ENCODE results near the gene PLA1A. TPM values are rescaled to one million over a fixed set of nuclear protein-coding genes. Genes with fewer than 3 reads are reported as not detected.
"Not testable (repeated sequence)": the region's sequence is repeated elsewhere in the genome, so short reads cannot be mapped to it uniquely, and the experiment has no call there.

Gene PLA1A
- total RNA-seq, 2 experiments from 2014 or later, result 0.19 TPM; not detected in 1

- Mint-ChIP-seq H3K4me1 (peaks cover 46% of the 10 kb centered on the region), H3K9me3 (peaks cover 3% of the 10 kb centered on the region)
- POLR2A ChIA-PET, result interaction anchor here (0.5 to 5.8 kb wide), 8 partner anchors 20 to 535 kb away, joined by 3 to 41 read pairs (median 6); partner anchors contain the start of genes ADPRH, GSK3B, POGLUT1 and TIMMDC1
Observed at GRCh38 chr3:119559441-119559963, 38.2 kb upstream of the PLA1A start, which contains the start of gene CD80. Gene CD80, minus strand, starts transcription at chr3:119559614. Its CDS starts 1,886 bp downstream, at chr3:119557728.

GRCh38 chr3:119560160-119560559, 37.5 kb upstream of the PLA1A start:
- H3K9me3 Mint-ChIP-seq, result peaks cover 3% of the 10 kb centered on the region
- no peak overlapping the region for H3K4me3 Mint-ChIP-seq
- H3K4me1 Mint-ChIP-seq, result peaks cover 39% of the 10 kb centered on the region
- POLR2A ChIA-PET, result interaction anchor here (0.5 to 5.8 kb wide), 5 partner anchors 62 to 534 kb away, joined by 3 to 41 read pairs (median 13); partner anchors contain the start of genes GSK3B, POGLUT1, TIMMDC1 and TMEM39A
- no peak overlapping the region for H3K27ac Mint-ChIP-seq
- H3K27me3 Mint-ChIP-seq, result no peaks in the 10 kb centered on the region
- DNase-seq (no peak), ATAC-seq (ENCODE audit: low read depth) (no peak)
- peaks cover 30% of the 10 kb centered on the region for H3K36me3 Mint-ChIP-seq

More at GRCh38 chr3:119559441-119559963, 38.2 kb upstream of the PLA1A start, which contains the start of gene CD80:
- H3K36me3 Mint-ChIP-seq, result peaks cover 35% of the 10 kb centered on the region
- H3K4me3 Mint-ChIP-seq, result peak within 1 kb of the TSS; percentile 83
- DNase-seq (peak; percentile 68), ATAC-seq (ENCODE audit: low read depth) (peak; percentile 91)
- peak within 1 kb of the TSS; percentile 85 for H3K27ac Mint-ChIP-seq
- H3K27me3 Mint-ChIP-seq, result no peaks in the 10 kb centered on the region

- H3K4me1 Mint-ChIP-seq, result peaks cover 18% of the 10 kb centered on the region
- H3K9me3 Mint-ChIP-seq, result peaks cover 3% of the 10 kb centered on the region
- POLR2A ChIA-PET, result interaction anchor here (0.7 to 1.0 kb wide), 2 partner anchors 64 to 185 kb away, joined by 3 to 5 read pairs; no protein-coding TSS in a partner anchor
- H3K4me3 Mint-ChIP-seq, result no peak overlapping the region
- ATAC-seq (ENCODE audit: low read depth), result peak; percentile 20
- DNase-seq, result peak; percentile 38
- H3K36me3 Mint-ChIP-seq, result peaks cover 10% of the 10 kb centered on the region
- H3K27ac Mint-ChIP-seq, result peak overlapping the region; percentile 64
- H3K27me3 Mint-ChIP-seq, result no peaks in the 10 kb centered on the region
Observed at GRCh38 chr3:119562307-119562961, 35.3 kb upstream of the PLA1A start.

- H3K4me3 Mint-ChIP-seq; H3K4me1 Mint-ChIP-seq; H3K27ac Mint-ChIP-seq; H3K9me3 Mint-ChIP-seq; H3K36me3 Mint-ChIP-seq; ATAC-seq (ENCODE audit: low read depth); H3K27me3 Mint-ChIP-seq; DNase-seq; POLR2A ChIA-PET: not testable (repeated sequence)
Observed at GRCh38 chr3:119563334-119563733, 34.4 kb upstream of the PLA1A start.

- Mint-ChIP-seq H3K4me3 (no peak overlapping the region), H3K27me3 (no peaks in the 10 kb centered on the region), H3K4me1 (peaks cover 11% of the 10 kb centered on the region), H3K36me3 (peaks cover 8% of the 10 kb centered on the region), H3K9me3 (peaks cover 2% of the 10 kb centered on the region), H3K27ac (no peak overlapping the region)
- POLR2A ChIA-PET, result no interaction called here
- DNase-seq (no peak), ATAC-seq (ENCODE audit: low read depth) (no peak)
Observed at GRCh38 chr3:119569156-119569555, 28.5 kb upstream of the PLA1A start.

GRCh38 chr3:119570229-119570628, 27.5 kb upstream of the PLA1A start:
- H3K27ac Mint-ChIP-seq, result peak overlapping the region; percentile 70
- DNase-seq (no peak), ATAC-seq (ENCODE audit: low read depth) (no peak)
- POLR2A ChIA-PET, result no interaction called here
- H3K36me3 Mint-ChIP-seq, result peaks cover 8% of the 10 kb centered on the region
- peaks cover 11% of the 10 kb centered on the region for H3K4me1 Mint-ChIP-seq
- H3K4me3 Mint-ChIP-seq, result peak overlapping the region; percentile 16
- peaks cover 2% of the 10 kb centered on the region for H3K9me3 Mint-ChIP-seq
- no peaks in the 10 kb centered on the region for H3K27me3 Mint-ChIP-seq

GRCh38 chr3:119571230-119571629, 26.5 kb upstream of the PLA1A start:
- no peak overlapping the region for H3K27ac Mint-ChIP-seq
- peaks cover 2% of the 10 kb centered on the region for H3K9me3 Mint-ChIP-seq
- DNase-seq, result no peak
- POLR2A ChIA-PET, result no interaction called here
- ATAC-seq (ENCODE audit: low read depth), result no peak
- no peaks in the 10 kb centered on the region for H3K27me3 Mint-ChIP-seq
- peaks cover 11% of the 10 kb centered on the region for H3K4me1 Mint-ChIP-seq
- no peak overlapping the region for H3K4me3 Mint-ChIP-seq
- peaks cover 6% of the 10 kb centered on the region for H3K36me3 Mint-ChIP-seq

GRCh38 chr3:119571688-119572087, 26.0 kb upstream of the PLA1A start:
- POLR2A ChIA-PET, result no interaction called here

GRCh38 chr3:119575507-119575906, 22.2 kb upstream of the PLA1A start:
- Mint-ChIP-seq H3K4me3 (no peak overlapping the region), H3K9me3 (no peaks in the 10 kb centered on the region), H3K27ac (no peak overlapping the region), H3K27me3 (no peaks in the 10 kb centered on the region), H3K36me3 (peaks cover 3% of the 10 kb centered on the region), H3K4me1 (peaks cover 7% of the 10 kb centered on the region)
- ATAC-seq (ENCODE audit: low read depth) (no peak), DNase-seq (no peak)
- POLR2A ChIA-PET, result no interaction called here

More at GRCh38 chr3:119571688-119572087, 26.0 kb upstream of the PLA1A start:
- ATAC-seq (ENCODE audit: low read depth) (no peak), DNase-seq (no peak)
- no peaks in the 10 kb centered on the region for H3K27me3 Mint-ChIP-seq
- H3K9me3 Mint-ChIP-seq, result peaks cover 2% of the 10 kb centered on the region
- peaks cover 10% of the 10 kb centered on the region for H3K4me1 Mint-ChIP-seq
- peaks cover 6% of the 10 kb centered on the region for H3K36me3 Mint-ChIP-seq
- H3K27ac Mint-ChIP-seq, result no peak overlapping the region
- no peak overlapping the region for H3K4me3 Mint-ChIP-seq

- Mint-ChIP-seq H3K4me1 (peaks cover 16% of the 10 kb centered on the region), H3K36me3 (peaks cover 7% of the 10 kb centered on the region), H3K4me3 (peak within 1 kb of the TSS; percentile 88), H3K27me3 (no peaks in the 10 kb centered on the region), H3K27ac (peak within 1 kb of the TSS; percentile 88), H3K9me3 (no peaks in the 10 kb centered on the region)
- DNase-seq (peak; percentile 75), ATAC-seq (ENCODE audit: low read depth) (peak; percentile 84)
- POLR2A ChIA-PET, result interaction anchor here (0.9 to 2.0 kb wide), 5 partner anchors 21 to 116 kb away, joined by 3 to 6 read pairs (median 4); partner anchors contain the start of genes TIMMDC1 and TMEM39A
Observed at GRCh38 chr3:119579366-119580066, 18.2 kb upstream of the PLA1A start, which contains the start of gene ADPRH. Gene ADPRH, plus strand, starts transcription at chr3:119579492. Its CDS starts 2,678 bp downstream, at chr3:119582170.

- DNase-seq, result no peak
- Mint-ChIP-seq H3K9me3 (no peaks in the 10 kb centered on the region), H3K4me1 (peaks cover 16% of the 10 kb centered on the region), H3K4me3 (peak overlapping the region; percentile 88), H3K27me3 (no peaks in the 10 kb centered on the region), H3K27ac (peak overlapping the region; percentile 88), H3K36me3 (peaks cover 7% of the 10 kb centered on the region)
- POLR2A ChIA-PET, result interaction anchor here (0.7 to 2.0 kb wide), 6 partner anchors 21 to 96 kb away, joined by 3 to 6 read pairs (median 3); partner anchors contain the start of genes COX17 and TIMMDC1
- peak; percentile 42 for ATAC-seq (ENCODE audit: low read depth)
Observed at GRCh38 chr3:119580067-119580760, 17.5 kb upstream of the PLA1A start.

GRCh38 chr3:119582178-119582577, 15.5 kb upstream of the PLA1A start:
- H3K36me3 Mint-ChIP-seq, result peaks cover 13% of the 10 kb centered on the region
- ATAC-seq (ENCODE audit: low read depth) (no peak), DNase-seq (no peak)
- POLR2A ChIA-PET, result no interaction called here
- H3K27me3 Mint-ChIP-seq, result no peaks in the 10 kb centered on the region
- no peak overlapping the region for H3K27ac Mint-ChIP-seq
- H3K9me3 Mint-ChIP-seq, result no peaks in the 10 kb centered on the region
- H3K4me1 Mint-ChIP-seq, result peaks cover 16% of the 10 kb centered on the region
- H3K4me3 Mint-ChIP-seq, result no peak overlapping the region

- ATAC-seq (ENCODE audit: low read depth) (no peak), DNase-seq (no peak)
- POLR2A ChIA-PET, result no interaction called here
- H3K9me3 Mint-ChIP-seq, result peaks cover 2% of the 10 kb centered on the region
- no peak overlapping the region for H3K27ac Mint-ChIP-seq
- peaks cover 27% of the 10 kb centered on the region for H3K4me1 Mint-ChIP-seq
- H3K36me3 Mint-ChIP-seq, result peaks cover 28% of the 10 kb centered on the region
- H3K4me3 Mint-ChIP-seq, result no peak overlapping the region
- peaks cover 2% of the 10 kb centered on the region for H3K27me3 Mint-ChIP-seq
Observed at GRCh38 chr3:119585208-119585607, 12.5 kb upstream of the PLA1A start.
